Muscle layer of colon (tissue), 2 donors: ENCODE results near the gene ANO9.

Experiments used
- H3K27ac ChIP-seq: one replicate; pipeline ENCODE4 v1.7.0; 2013; ENCODE audit warnings: low read depth, mild to moderate bottlenecking, low read length, moderate library complexity
- H3K27me3 ChIP-seq, 2 donors: one replicate each; pipeline ENCODE4 v1.7.0; 2013; ENCODE audit warnings: low read length in 2 of 2, mild to moderate bottlenecking in 2 of 2; ENCODE audit not compliant: insufficient read depth in 2 of 2, control insufficient read depth in 1 of 2
- H3K36me3 ChIP-seq: one replicate; pipeline ENCODE4 v1.7.0; 2013; ENCODE audit warnings: mild to moderate bottlenecking, low read length; ENCODE audit not compliant: insufficient read depth
- H3K4me1 ChIP-seq: one replicate; pipeline ENCODE4 v1.7.0; 2013; ENCODE audit warnings: mild to moderate bottlenecking, low read length; ENCODE audit not compliant: insufficient read depth
- H3K4me3 ChIP-seq, 2 donors: one replicate each; pipeline ENCODE4 v1.7.0; 2013; ENCODE audit warnings: low read length in 2 of 2, low read depth in 1 of 2, mild to moderate bottlenecking in 1 of 2, moderate library complexity in 1 of 2
- H3K9ac ChIP-seq: one replicate; pipeline ENCODE4 v1.7.0; 2013; ENCODE audit warnings: low read length
- H3K9me3 ChIP-seq: one replicate; pipeline ENCODE4 v1.7.0; 2013; ENCODE audit warnings: mild to moderate bottlenecking, low read length
- donor health status: abdominal sarcoma.
- donor health status: Adenocarcinoma of cecum.

ANO9 gene

DNA sequence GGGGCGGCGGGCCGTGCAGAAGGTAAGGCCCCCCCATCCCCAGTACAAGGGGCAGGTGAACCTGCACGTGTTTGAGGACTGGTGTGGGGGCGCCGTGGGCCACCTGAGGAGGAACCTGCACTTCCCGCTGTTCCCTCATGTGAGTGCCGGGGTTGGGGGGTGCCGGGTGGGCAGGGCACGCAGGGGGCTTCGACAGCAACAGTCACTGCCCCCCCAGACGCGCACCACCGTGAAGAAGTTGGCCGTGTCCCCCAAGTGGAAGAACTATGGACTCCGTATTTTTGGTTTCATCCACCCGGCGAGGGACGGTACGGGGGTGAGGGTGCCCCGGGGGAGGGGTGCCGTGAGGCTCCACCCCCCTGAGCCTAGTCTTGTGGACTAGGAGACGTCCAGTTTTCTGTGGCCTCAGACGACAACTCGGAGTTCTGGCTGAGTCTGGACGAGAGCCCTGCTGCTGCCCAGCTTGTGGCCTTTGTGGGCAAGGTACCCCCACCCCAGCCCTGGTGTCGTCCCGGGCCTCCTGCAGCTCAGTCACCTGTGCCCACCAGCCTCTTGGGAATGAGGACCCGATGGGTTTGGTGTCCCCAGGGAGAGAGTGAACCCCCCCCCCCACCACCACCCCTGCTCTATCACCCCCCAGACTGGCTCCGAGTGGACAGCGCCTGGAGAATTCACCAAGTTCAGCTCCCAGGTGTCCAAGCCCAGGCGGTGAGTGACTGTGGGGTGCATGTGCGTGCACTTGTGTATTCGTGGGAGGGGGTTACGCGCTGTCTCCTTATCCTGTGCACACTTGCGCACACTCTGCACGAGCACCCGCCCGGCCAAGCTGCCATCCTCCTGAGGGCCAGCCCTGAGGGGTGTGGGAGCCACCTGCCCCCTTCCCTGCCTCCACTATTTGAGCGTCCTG is 68.7 kb downstream of the ANO9 start:
- H3K9me3 ChIP-seq, result no peaks in the 10 kb centered on the region
- H3K36me3 ChIP-seq, result no peaks in the 10 kb centered on the region
- no peak overlapping the region for H3K4me3 ChIP-seq
- H3K4me1 ChIP-seq, result no peaks in the 10 kb centered on the region
- H3K27ac ChIP-seq, result no peak overlapping the region
- no peak overlapping the region for H3K9ac ChIP-seq
- peaks cover 6 to 21% of the 10 kb centered on the region in 2 donors for H3K27me3 ChIP-seq

DNA sequence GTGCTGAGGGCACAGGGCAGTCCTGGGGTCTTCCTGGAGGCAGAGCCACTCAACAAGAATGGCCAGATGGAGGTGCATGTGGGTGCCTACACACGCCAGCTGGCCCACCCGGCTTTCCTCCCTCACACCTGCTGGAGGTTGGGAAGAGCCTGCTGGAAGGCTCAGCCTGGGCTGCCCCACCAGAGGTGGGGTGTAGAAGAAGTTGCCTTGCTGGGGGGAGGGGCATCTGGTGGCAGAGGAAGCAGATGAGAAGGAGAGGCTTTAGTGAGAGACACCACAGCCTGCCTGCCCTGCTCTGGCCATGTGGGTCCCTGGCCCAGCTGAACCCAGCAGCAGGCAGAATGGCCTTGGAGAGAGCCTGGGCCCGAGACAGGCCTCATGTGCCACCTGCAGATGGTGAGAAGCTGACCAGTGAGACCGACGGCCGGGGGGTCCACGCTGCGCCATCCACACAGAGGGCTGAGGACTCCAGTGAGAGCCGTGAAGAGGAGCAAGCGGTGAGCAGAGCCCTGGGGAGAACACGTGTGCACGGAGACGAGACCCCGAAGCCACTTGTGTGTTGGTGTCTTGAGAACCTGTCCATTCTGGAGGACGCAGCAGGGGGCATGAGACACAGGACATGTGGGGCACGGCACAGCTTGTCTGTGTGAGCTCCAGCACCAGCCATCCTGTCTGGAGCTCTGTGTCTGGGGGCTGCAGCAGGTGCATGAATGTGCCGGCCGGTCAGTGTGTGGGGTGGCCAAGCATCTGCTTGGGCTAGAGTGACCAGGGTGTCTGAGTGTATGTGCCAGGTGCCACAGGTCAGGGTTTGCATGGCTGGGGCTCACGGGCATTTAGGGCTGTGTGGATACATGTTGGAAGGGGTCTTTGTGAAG is 69.9 kb downstream of the ANO9 start:
- Histone ChIP-seq H3K4me3 (no peak overlapping the region), H3K9me3 (no peaks in the 10 kb centered on the region), H3K27me3 (peaks cover 17 to 32% of the 10 kb centered on the region in 2 donors), H3K27ac (no peak overlapping the region), H3K36me3 (no peaks in the 10 kb centered on the region), H3K4me1 (no peaks in the 10 kb centered on the region), H3K9ac (no peak overlapping the region)

DNA sequence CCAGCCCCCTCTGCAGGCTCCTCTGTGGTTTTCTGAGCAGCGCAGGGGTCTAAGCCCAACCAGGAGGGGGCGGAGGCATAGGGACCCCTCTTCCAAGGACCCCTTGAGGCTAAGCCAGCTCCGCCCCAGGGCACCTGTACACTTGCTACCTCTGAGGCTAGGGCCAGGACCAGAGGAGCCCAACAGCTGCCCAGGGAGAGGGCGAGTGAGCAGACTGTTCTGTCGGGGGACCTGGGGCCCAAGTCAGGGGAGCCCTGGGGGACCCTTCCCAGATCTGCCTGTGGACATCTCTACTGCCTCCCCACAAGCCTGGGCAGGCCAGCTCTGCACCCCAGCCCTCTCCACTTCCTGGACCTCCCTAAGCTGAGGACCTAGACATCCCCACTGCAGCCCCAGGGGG is 70.8 kb downstream of the ANO9 start:
- H3K9me3 ChIP-seq, result no peaks in the 10 kb centered on the region
- no peak overlapping the region for H3K4me3 ChIP-seq
- no peak overlapping the region for H3K9ac ChIP-seq
- H3K4me1 ChIP-seq, result no peaks in the 10 kb centered on the region
- H3K27ac ChIP-seq, result no peak overlapping the region
- peaks cover 22 to 39% of the 10 kb centered on the region in 2 donors for H3K27me3 ChIP-seq
- H3K36me3 ChIP-seq, result no peaks in the 10 kb centered on the region

DNA sequence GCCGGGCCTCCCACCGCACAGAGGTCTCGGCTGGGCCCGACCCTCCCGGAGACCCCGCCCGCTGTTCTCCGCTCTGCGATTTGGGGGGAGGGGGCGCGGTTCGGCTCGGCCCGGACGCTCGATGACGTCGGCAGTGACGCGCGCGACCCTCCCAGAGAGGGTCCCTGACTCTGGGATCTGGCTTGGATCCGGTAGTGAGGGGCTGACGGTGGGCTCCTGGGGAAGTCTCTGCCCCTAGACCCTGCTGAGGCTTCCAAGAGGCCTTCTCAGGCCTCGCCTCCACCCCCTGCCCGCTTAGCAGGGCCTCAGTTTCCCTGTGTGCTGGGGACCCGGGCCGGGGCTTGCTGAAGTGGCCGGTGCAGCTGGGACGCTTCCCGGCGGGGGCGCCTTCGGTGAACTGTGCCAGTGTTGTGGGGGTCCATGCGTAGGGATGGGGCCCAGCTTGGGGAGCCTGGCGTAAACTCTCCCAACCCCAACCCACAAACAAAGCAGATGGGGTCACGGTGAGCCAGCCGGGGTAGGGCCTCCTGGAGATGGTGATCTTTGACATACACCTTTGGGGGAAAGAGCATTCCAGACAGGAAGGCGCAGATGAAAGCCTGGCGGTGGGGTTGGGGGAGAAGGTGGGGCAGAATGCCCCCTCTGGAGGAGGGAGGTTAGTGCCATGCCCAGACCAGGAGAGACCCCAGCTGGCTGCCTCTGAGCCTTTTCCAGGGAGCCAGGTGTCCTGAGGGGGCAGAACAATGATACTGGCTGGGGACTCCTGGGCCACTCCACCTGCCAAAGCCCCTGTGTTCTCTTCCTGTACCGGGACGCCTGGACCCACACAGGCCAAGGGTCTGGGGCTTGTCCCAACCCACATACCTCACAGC is 71.5 kb downstream of the ANO9 start:
- Histone ChIP-seq H3K9ac (no peak overlapping the region), H3K36me3 (no peaks in the 10 kb centered on the region), H3K27ac (no peak overlapping the region), H3K27me3 (peaks cover 24 to 46% of the 10 kb centered on the region in 2 donors), H3K4me3 (no peak overlapping the region), H3K9me3 (no peaks in the 10 kb centered on the region), H3K4me1 (no peaks in the 10 kb centered on the region)

DNA sequence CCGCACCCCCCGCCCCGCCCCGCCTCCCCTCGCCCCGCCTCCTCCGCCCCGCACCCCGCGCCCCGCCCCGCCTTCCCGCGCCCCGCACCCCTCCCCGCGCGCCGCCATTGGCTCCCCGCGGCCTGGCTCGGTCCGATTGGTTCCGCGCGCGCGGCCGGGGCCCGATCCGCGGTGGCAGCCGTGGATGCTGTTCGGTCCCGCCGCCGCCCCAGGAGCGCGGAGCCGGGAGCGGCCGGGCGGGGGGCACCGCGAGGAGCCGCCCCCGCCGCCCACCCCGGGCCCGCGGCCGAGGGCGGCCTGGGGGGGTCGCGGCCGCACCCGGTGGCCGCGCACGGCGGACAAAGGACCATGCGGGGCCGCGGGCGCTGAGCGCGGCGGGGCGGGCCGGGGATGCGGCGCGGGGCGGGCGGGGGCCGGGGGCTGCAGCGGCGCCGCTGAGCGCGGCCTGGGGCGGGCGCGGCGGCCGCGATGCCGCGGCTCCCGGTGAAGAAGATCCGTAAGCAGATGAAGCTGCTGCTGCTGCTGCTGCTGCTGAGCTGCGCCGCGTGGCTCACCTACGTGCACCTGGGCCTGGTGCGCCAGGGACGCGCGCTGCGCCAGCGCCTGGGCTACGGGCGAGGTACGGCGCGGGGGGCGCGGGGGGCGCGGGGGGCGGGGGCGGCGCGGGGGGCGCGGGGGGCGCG is 72.3 kb downstream of the ANO9 start, which contains the start of gene B4GALNT4:
Gene B4GALNT4, plus strand, starts transcription at position 164 of the 683 bp plus-strand sequence. Its CDS starts 305 bp downstream, at position 469.
- no peak within 1 kb of the TSS for H3K9ac ChIP-seq
- no peak within 1 kb of the TSS for H3K4me3 ChIP-seq
- no peaks in the 10 kb centered on the region for H3K4me1 ChIP-seq
- peaks cover 24 to 54% of the 10 kb centered on the region in 2 donors for H3K27me3 ChIP-seq
- no peaks in the 10 kb centered on the region for H3K36me3 ChIP-seq
- no peak within 1 kb of the TSS for H3K27ac ChIP-seq
- no peaks in the 10 kb centered on the region for H3K9me3 ChIP-seq

DNA sequence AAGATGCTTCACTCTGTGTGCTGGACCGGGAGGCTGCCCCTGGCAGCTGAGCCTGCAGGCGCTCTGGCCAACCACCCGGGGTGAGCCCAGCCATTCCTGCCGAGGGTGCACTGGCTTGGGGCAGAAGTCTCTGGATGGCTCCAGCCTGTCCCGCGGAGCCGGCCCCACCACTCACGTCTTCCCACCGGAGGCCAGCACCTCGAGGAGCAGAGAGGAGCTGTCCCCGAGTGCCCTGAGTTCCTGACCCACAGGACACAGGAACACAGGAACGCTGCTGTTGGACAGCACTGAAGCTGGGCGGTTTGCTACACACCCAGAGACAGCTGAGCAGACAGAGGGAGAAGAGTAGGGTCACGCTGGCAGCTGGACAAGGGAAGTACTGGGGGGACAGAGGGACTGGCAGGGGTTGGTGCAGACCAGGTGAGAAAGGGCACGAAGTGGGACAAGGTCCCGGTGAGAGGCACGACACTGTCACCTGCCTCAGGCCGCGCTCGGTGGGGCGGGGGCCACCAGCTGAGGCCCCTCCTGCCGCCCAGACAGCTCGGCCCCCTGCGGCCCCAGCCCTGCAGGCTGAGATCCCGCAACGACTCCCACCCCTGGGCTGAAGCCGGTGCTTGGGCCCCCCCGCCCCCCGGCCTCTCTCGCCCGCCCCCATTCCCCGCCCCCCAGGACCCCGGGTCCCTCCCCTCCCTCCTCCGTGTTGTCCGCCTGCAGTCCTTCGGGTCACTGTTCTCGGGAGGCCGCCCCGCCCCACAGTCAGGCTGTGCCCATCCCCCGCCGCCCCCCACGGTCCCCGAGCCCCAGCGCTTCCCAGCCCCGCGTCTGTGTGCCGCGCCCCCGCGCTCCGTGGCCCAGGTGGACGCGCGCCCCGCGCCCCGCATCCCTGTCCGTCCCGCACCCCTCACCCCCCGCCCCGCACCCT is 73.1 kb downstream of the ANO9 start:
- H3K9me3 ChIP-seq, result no peaks in the 10 kb centered on the region
- no peak overlapping the region for H3K27ac ChIP-seq
- no peak overlapping the region for H3K4me3 ChIP-seq
- no peaks in the 10 kb centered on the region for H3K4me1 ChIP-seq
- H3K9ac ChIP-seq, result no peak overlapping the region
- no peaks in the 10 kb centered on the region for H3K36me3 ChIP-seq
- H3K27me3 ChIP-seq, result peaks cover 24 to 62% of the 10 kb centered on the region in 2 donors

DNA sequence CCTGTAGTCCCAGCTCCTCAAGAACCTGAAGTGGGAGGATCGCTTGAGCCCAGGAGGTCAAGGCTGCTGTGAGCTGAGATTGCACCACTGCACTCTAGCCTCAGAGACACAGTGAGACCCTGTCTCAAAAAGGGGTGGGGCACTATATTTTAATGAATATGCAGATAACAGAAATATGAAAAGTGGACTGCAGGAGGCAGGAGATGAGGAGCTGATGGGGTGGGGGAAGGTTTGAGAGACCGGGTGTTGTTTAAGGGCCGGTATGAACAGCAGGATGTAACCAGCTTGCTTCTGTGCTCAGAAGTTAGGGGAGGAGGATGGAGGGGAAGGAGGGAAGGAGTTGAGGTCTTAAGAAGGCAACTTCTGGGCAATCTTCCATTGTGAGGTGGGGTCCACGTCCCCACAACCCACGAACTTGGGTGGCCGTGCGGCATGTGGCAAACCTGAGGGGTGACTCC is 73.8 kb downstream of the ANO9 start:
- Histone ChIP-seq H3K4me1 (no peaks in the 10 kb centered on the region), H3K27ac (no peak overlapping the region), H3K27me3 (peaks cover 24 to 64% of the 10 kb centered on the region in 2 donors), H3K4me3 (no peak overlapping the region), H3K9me3 (no peaks in the 10 kb centered on the region), H3K9ac (no peak overlapping the region), H3K36me3 (no peaks in the 10 kb centered on the region)
